Measurements from ENCODE around the gene ZNF761. TPM values are rescaled to one million over a fixed set of nuclear protein-coding genes. Genes with fewer than 3 reads are reported as not detected.
"Not testable (repeated sequence)": the region's sequence is repeated elsewhere in the genome, so short reads cannot be mapped to it uniquely, and the experiment has no call there.

ZNF761 gene
- total RNA-seq, 2 donors from 2014 or later: 52.3 to 63.8 TPM

DNA sequence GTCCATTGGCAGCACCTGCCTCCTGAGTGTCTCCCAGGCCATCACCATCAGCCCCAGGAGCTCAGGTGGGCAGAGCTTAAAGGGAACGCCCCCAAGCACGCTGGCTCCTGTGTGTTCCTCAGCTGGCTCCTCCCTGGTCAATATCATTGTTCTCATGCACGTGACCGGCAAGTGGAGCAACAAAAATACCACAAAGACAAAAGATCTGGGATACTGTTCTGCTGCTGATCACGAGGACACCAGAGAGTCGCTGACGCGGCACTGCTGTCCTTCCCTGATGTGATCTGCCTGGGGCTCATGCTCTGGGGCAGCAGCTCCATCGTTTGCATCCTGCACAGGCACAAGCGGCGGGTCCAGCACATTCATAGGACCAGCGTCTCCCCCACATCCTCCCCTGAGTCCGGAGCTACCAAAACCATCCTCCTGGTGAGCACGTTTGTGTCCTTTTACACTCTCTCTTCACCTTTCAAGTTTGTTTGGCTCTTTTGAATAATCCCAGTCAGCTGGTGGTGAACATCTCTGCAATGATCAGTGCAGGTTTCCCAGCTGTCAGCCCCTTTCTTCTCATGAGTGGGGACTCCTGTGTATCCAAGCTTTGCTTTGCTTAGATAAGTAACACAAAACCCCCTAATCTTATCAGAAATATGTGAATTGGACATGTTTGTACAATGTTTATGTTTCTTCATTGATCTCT lies 72.0 kb downstream of the ZNF761 start:
- not testable (repeated sequence) for H3K9me3 ChIP-seq (ENCODE audit: control insufficient read depth, low read length); H3K4me3 ChIP-seq (ENCODE audit: low read length); H3K9me3 Mint-ChIP-seq; H3K27me3 Mint-ChIP-seq (ENCODE audit: insufficient read depth); H3K9ac ChIP-seq (ENCODE audit: extremely low read depth, low read length, poor library complexity, severe bottlenecking); H3K27me3 ChIP-seq (ENCODE audit: control insufficient read depth, insufficient read depth, low read length, poor library complexity, severe bottlenecking); H3K36me3 Mint-ChIP-seq (ENCODE audit: low read depth); H3K27ac Mint-ChIP-seq; H3K36me3 ChIP-seq (ENCODE audit: control insufficient read depth, insufficient read depth, low read length); DNase-seq; H3K27ac ChIP-seq (ENCODE audit: low read depth, low read length); H3K4me1 ChIP-seq (ENCODE audit: control insufficient read depth, insufficient read depth, low read length)
- 74% methylated on average over 9 of the region's 14 CpGs; no CpG with 5 or more reads in 1 of the 2 experiments for WGBS, 2 experiments (ENCODE audit: insufficient coverage in 1 of 2, insufficient read length in 1 of 2)
- peaks cover 28% of the 10 kb centered on the region for H3K4me1 Mint-ChIP-seq
- H3K4me3 Mint-ChIP-seq: peak overlapping the region; percentile 44

DNA sequence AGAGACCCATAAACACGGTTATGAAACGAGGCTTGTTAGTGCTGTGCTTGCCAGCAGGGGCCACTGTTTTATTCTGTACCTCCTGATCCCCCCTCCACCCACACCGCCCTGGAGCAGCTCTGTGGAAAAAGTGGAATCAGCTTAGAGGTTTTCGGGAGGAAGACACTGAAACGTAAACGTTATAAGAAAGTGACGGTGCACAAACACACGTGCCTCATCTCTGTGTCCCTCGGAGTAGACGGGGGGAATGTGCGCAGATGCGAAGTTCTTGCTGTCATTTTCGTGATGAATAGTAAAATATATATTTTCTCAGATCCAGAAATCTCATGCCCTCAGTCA lies 72.5 kb downstream of the ZNF761 start:
- TF ChIP-seq, protein P1, sequence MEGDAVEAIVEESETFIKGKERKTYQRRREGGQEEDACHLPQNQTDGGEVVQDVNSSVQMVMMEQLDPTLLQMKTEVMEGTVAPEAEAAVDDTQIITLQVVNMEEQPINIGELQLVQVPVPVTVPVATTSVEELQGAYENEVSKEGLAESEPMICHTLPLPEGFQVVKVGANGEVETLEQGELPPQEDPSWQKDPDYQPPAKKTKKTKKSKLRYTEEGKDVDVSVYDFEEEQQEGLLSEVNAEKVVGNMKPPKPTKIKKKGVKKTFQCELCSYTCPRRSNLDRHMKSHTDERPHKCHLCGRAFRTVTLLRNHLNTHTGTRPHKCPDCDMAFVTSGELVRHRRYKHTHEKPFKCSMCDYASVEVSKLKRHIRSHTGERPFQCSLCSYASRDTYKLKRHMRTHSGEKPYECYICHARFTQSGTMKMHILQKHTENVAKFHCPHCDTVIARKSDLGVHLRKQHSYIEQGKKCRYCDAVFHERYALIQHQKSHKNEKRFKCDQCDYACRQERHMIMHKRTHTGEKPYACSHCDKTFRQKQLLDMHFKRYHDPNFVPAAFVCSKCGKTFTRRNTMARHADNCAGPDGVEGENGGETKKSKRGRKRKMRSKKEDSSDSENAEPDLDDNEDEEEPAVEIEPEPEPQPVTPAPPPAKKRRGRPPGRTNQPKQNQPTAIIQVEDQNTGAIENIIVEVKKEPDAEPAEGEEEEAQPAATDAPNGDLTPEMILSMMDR (conservative IDR thresholded peaks at IDR 0.05): peak; percentile 48
- peak overlapping the region; percentile 44 for H3K4me3 Mint-ChIP-seq

DNA sequence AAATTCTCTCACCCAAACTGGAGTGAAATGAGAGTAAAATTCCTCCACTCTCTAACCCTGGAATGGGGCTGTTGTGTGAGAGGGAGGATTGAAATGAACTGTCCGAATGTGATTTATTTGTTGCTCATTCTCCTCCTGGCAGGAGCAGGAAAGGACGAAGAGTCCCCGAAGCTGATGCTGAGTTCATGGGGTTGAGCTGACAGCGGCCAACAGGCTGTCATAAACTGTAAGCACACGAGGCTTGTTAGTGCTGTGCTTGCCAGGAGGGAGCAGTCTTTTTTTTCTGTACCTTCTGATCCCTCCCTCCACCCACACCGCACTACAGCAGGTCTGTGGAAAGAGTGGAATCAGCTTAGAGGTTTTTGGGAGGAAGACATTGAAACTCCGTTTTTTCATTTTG lies 73.1 kb downstream of the ZNF761 start:
- Histone ChIP-seq H3K27ac (ENCODE audit: low read depth, low read length) (no peak overlapping the region), H3K36me3 (ENCODE audit: control insufficient read depth, insufficient read depth, low read length) (no peaks in the 10 kb centered on the region), H3K4me3 (ENCODE audit: low read length) (no peak overlapping the region), H3K9me3 (ENCODE audit: control insufficient read depth, low read length) (peaks cover 3% of the 10 kb centered on the region), H3K27me3 (ENCODE audit: control insufficient read depth, insufficient read depth, low read length, poor library complexity, severe bottlenecking) (no peaks in the 10 kb centered on the region), H3K4me1 (ENCODE audit: control insufficient read depth, insufficient read depth, low read length) (peaks cover 3% of the 10 kb centered on the region), H3K9ac (ENCODE audit: extremely low read depth, low read length, poor library complexity, severe bottlenecking) (no peak overlapping the region)
- Mint-ChIP-seq H3K27ac (no peak overlapping the region), H3K4me3 (peak overlapping the region; percentile 44), H3K36me3 (ENCODE audit: low read depth) (peaks cover 10% of the 10 kb centered on the region), H3K27me3 (ENCODE audit: insufficient read depth) (no peaks in the 10 kb centered on the region), H3K9me3 (no peaks in the 10 kb centered on the region), H3K4me1 (peaks cover 27% of the 10 kb centered on the region)
- TF ChIP-seq, protein P1 (conservative IDR thresholded peaks at IDR 0.05): no peak
- 87 to 100% methylated on average over 2 to 7 of the region's 7 CpGs for WGBS, 2 experiments (ENCODE audit: insufficient coverage in 1 of 2, insufficient read length in 1 of 2)
- DNase-seq: no peak

More for the DNA sequence above, 72.5 kb downstream of the ZNF761 start:
- not testable (repeated sequence) for DNase-seq; H3K27ac ChIP-seq (ENCODE audit: low read depth, low read length); H3K27me3 Mint-ChIP-seq (ENCODE audit: insufficient read depth); H3K27ac Mint-ChIP-seq; H3K4me3 ChIP-seq (ENCODE audit: low read length); H3K36me3 Mint-ChIP-seq (ENCODE audit: low read depth); H3K36me3 ChIP-seq (ENCODE audit: control insufficient read depth, insufficient read depth, low read length); H3K27me3 ChIP-seq (ENCODE audit: control insufficient read depth, insufficient read depth, low read length, poor library complexity, severe bottlenecking); H3K9ac ChIP-seq (ENCODE audit: extremely low read depth, low read length, poor library complexity, severe bottlenecking); H3K9me3 ChIP-seq (ENCODE audit: control insufficient read depth, low read length); H3K4me1 ChIP-seq (ENCODE audit: control insufficient read depth, insufficient read depth, low read length); H3K9me3 Mint-ChIP-seq
- peaks cover 24% of the 10 kb centered on the region for H3K4me1 Mint-ChIP-seq
- WGBS, 2 experiments (ENCODE audit: insufficient coverage in 1 of 2, insufficient read length in 1 of 2): 72 to 82% methylated on average over 5 to 10 of the region's 13 CpGs

DNA sequence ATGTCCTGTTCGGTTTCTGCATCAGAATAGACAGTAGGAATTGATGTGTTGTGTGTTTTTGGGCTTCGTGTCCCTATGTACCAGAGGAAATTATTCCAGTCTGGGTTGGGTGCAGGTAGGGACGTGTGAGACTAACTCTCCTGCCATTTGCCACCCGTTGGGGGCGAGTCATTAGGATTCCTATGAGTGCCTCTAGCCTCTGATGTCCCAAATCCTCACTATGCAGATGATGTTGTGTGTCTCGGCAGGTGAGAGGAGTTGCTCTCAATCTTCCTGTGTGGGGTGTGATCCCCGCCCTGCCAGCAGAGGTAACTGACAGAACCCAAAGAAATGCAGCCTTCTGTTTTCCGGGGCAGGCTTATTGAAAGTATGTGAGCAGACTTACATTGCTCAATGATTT lies 74.9 kb downstream of the ZNF761 start:
- 78 to 89% methylated on average over 5 to 8 of the region's 8 CpGs for WGBS, 2 experiments (ENCODE audit: insufficient coverage in 1 of 2, insufficient read length in 1 of 2)
- DNase-seq: peak; percentile 66
- Histone ChIP-seq H3K4me3 (ENCODE audit: low read length) (no peak overlapping the region), H3K27me3 (ENCODE audit: control insufficient read depth, insufficient read depth, low read length, poor library complexity, severe bottlenecking) (no peaks in the 10 kb centered on the region), H3K9ac (ENCODE audit: extremely low read depth, low read length, poor library complexity, severe bottlenecking) (no peak overlapping the region), H3K27ac (ENCODE audit: low read depth, low read length) (no peak overlapping the region), H3K4me1 (ENCODE audit: control insufficient read depth, insufficient read depth, low read length) (peaks cover 3% of the 10 kb centered on the region), H3K36me3 (ENCODE audit: control insufficient read depth, insufficient read depth, low read length) (no peaks in the 10 kb centered on the region), H3K9me3 (ENCODE audit: control insufficient read depth, low read length) (no peaks in the 10 kb centered on the region)
- H3K27ac Mint-ChIP-seq: peak overlapping the region; percentile 81
- TF ChIP-seq, protein P1 (conservative IDR thresholded peaks at IDR 0.05): no peak
- H3K36me3 Mint-ChIP-seq (ENCODE audit: low read depth): peaks cover 10% of the 10 kb centered on the region
- no peaks in the 10 kb centered on the region for H3K9me3 Mint-ChIP-seq
- peak overlapping the region; percentile 25 for H3K4me3 Mint-ChIP-seq
- H3K4me1 Mint-ChIP-seq: peaks cover 30% of the 10 kb centered on the region
- H3K27me3 Mint-ChIP-seq (ENCODE audit: insufficient read depth): no peaks in the 10 kb centered on the region
